GM19238 (cell line): ENCODE data around the gene UBR1.
"Not testable (repeated sequence)": the region's sequence is repeated elsewhere in the genome, so short reads cannot be mapped to it uniquely, and the experiment has no call there.

Experiments
- DNase-seq: peaks from one replicate; pipeline ENCODE4 v3.0.0; 2011; ENCODE audit warnings: low spot score; ENCODE audit not compliant: insufficient read length

The UBR1 gene

GRCh38 chr15:42915654-42916315 lies 190.1 kb downstream of the UBR1 start:
- no peak for DNase-seq

GRCh38 chr15:42914728-42915497 lies 190.9 kb downstream of the UBR1 start:
- DNase-seq = no peak

GRCh38 chr15:42911058-42911592 lies 194.7 kb downstream of the UBR1 start:
- no peak for DNase-seq

GRCh38 chr15:42908538-42908937 lies 197.3 kb downstream of the UBR1 start:
- DNase-seq = no peak

- DNase-seq = no peak
Observed at GRCh38 chr15:42903388-42904324, 202.2 kb downstream of the UBR1 start.

GRCh38 chr15:42893911-42894310 lies 211.9 kb downstream of the UBR1 start:
- not testable (repeated sequence) for DNase-seq
